Measurements from ENCODE around the gene EVL.

Gene EVL

DNA sequence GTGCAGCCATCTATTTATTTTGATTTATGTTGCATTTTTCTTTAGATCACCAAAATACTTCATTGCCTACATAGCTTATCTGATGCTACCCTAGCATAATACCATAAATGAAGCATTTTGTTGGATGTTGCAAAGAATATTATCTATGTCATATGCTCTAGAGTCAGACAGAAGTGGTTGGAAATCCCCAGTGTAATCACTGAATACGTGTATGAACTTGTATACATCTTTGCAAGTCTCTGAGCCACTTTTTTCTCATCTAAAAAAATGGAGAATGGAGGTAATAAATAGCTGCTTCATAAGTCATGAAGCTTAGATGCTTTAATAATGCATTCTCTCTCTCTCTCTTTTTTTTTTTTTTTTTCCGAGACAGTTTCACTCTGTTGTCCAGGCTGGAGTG is 18.5 kb downstream of the EVL start:
- Histone ChIP-seq H2AFZ (ENCODE audit: low read depth, low read length) (no peak overlapping the region), H3K4me1 (ENCODE audit: low read length) (no peaks in the 10 kb centered on the region), H3K9ac (ENCODE audit: low read length) (no peak overlapping the region), H3K9me3 (ENCODE audit: insufficient read depth, low read length) (no peaks in the 10 kb centered on the region), H4K20me1 (ENCODE audit: insufficient read depth, low read length) (no peaks in the 10 kb centered on the region), H3K27ac (ENCODE audit: low read length) (no peak overlapping the region), H3K79me2 (ENCODE audit: low read length) (no peaks in the 10 kb centered on the region), H3K4me2 (ENCODE audit: low read length) (no peak overlapping the region), H3K36me3 (replicated peaks; ENCODE audit: low read depth, low read length) (no peaks in the 10 kb centered on the region), H3K4me3 (ENCODE audit: low read length) (no peak overlapping the region), H3K27me3 (ENCODE audit: low read depth, low read length) (no peaks in the 10 kb centered on the region)
- TF ChIP-seq EZH2phosphoT487 (IDR thresholded peaks at IDR 0.05; ENCODE audit: low read depth), result no peak
- TF ChIP-seq, protein P1, sequence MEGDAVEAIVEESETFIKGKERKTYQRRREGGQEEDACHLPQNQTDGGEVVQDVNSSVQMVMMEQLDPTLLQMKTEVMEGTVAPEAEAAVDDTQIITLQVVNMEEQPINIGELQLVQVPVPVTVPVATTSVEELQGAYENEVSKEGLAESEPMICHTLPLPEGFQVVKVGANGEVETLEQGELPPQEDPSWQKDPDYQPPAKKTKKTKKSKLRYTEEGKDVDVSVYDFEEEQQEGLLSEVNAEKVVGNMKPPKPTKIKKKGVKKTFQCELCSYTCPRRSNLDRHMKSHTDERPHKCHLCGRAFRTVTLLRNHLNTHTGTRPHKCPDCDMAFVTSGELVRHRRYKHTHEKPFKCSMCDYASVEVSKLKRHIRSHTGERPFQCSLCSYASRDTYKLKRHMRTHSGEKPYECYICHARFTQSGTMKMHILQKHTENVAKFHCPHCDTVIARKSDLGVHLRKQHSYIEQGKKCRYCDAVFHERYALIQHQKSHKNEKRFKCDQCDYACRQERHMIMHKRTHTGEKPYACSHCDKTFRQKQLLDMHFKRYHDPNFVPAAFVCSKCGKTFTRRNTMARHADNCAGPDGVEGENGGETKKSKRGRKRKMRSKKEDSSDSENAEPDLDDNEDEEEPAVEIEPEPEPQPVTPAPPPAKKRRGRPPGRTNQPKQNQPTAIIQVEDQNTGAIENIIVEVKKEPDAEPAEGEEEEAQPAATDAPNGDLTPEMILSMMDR (IDR thresholded peaks at IDR 0.05; ENCODE audit: low read depth, low read length), result no peak

DNA sequence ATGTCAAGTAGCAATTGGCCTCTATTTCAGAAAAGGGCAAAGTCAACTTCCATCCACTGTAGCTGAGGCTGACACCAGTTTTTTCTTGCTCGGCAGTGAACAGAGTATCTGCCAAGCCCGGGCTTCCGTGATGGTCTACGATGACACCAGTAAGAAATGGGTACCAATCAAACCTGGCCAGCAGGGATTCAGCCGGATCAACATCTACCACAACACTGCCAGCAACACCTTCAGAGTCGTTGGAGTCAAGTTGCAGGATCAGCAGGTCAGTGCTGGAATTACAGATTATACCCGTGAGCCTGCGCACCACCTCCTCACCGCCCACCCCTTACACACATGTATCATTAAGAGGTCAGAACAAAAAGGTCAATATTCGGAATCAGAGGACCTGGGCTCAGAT is 19.4 kb downstream of the EVL start:
- no peaks in the 10 kb centered on the region for H3K4me1 ChIP-seq (ENCODE audit: low read length)
- no peak overlapping the region for H3K27ac ChIP-seq (ENCODE audit: low read length)
- no peak overlapping the region for H3K9ac ChIP-seq (ENCODE audit: low read length)
- TF ChIP-seq, protein P1 (IDR thresholded peaks at IDR 0.05; ENCODE audit: low read depth, low read length), result no peak
- TF ChIP-seq EZH2phosphoT487 (IDR thresholded peaks at IDR 0.05; ENCODE audit: low read depth), result no peak
- H3K4me3 ChIP-seq (ENCODE audit: low read length), result no peak overlapping the region
- H3K4me2 ChIP-seq (ENCODE audit: low read length), result no peak overlapping the region
- H3K27me3 ChIP-seq (ENCODE audit: low read depth, low read length), result no peaks in the 10 kb centered on the region
- H3K9me3 ChIP-seq (ENCODE audit: insufficient read depth, low read length), result no peaks in the 10 kb centered on the region
- no peaks in the 10 kb centered on the region for H3K36me3 ChIP-seq (replicated peaks; ENCODE audit: low read depth, low read length)
- H3K79me2 ChIP-seq (ENCODE audit: low read length), result no peaks in the 10 kb centered on the region
- H4K20me1 ChIP-seq (ENCODE audit: insufficient read depth, low read length), result no peaks in the 10 kb centered on the region
- H2AFZ ChIP-seq (ENCODE audit: low read depth, low read length), result no peak overlapping the region

DNA sequence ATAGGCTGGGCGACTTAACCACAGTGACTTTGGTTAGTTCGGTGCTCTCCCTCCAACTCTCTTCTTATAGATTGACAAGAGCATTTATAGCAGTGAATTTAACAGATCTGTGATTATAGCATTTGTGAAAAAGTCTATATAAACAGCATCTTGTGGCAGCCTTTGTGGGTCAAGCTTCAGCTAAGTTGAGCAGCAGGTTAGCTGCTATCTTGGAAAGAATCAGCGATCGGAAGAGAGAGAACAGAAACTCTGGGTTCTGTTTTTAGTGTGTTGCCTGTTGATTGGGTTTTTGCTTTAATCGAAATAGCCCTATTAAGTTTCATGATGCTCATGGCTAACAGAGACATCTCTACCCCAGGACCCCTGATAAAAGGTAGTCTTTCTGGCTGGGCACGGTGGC is 20.2 kb downstream of the EVL start:
- no peak overlapping the region for H2AFZ ChIP-seq (ENCODE audit: low read depth, low read length)
- no peaks in the 10 kb centered on the region for H3K36me3 ChIP-seq (replicated peaks; ENCODE audit: low read depth, low read length)
- no peaks in the 10 kb centered on the region for H3K27me3 ChIP-seq (ENCODE audit: low read depth, low read length)
- no peaks in the 10 kb centered on the region for H3K4me1 ChIP-seq (ENCODE audit: low read length)
- TF ChIP-seq EZH2phosphoT487 (IDR thresholded peaks at IDR 0.05; ENCODE audit: low read depth), result no peak
- TF ChIP-seq, protein P1 (IDR thresholded peaks at IDR 0.05; ENCODE audit: low read depth, low read length), result no peak
- H3K9me3 ChIP-seq (ENCODE audit: insufficient read depth, low read length), result no peaks in the 10 kb centered on the region
- no peaks in the 10 kb centered on the region for H4K20me1 ChIP-seq (ENCODE audit: insufficient read depth, low read length)
- H3K27ac ChIP-seq (ENCODE audit: low read length), result no peak overlapping the region
- H3K4me2 ChIP-seq (ENCODE audit: low read length), result no peak overlapping the region
- H3K79me2 ChIP-seq (ENCODE audit: low read length), result no peaks in the 10 kb centered on the region
- no peak overlapping the region for H3K9ac ChIP-seq (ENCODE audit: low read length)
- no peak overlapping the region for H3K4me3 ChIP-seq (ENCODE audit: low read length)

DNA sequence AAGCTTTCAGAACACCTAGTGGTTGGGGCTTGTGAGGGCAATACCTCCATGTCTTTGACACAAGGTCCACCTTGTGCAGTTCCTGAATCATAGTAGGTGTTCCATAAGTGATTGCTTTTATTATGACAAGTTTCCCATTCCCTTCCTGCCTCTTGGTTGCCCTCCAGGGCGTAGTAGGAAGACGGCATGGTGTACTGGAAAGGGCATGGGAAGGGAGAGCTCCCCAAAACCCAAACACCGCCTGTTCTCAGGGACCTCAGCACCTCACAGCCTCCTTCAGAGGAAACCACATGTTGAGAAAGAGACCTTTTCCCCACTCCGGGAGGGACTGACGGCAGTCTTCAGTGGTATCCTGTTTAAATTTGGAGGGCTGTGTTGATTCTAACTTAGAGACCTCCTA is 21.1 kb downstream of the EVL start:
- Histone ChIP-seq H4K20me1 (ENCODE audit: insufficient read depth, low read length) (no peaks in the 10 kb centered on the region), H3K4me1 (ENCODE audit: low read length) (no peaks in the 10 kb centered on the region), H3K36me3 (replicated peaks; ENCODE audit: low read depth, low read length) (no peaks in the 10 kb centered on the region), H3K4me2 (ENCODE audit: low read length) (no peak overlapping the region), H3K27ac (ENCODE audit: low read length) (no peak overlapping the region), H3K4me3 (ENCODE audit: low read length) (no peak overlapping the region), H3K9ac (ENCODE audit: low read length) (no peak overlapping the region), H3K9me3 (ENCODE audit: insufficient read depth, low read length) (no peaks in the 10 kb centered on the region), H2AFZ (ENCODE audit: low read depth, low read length) (no peak overlapping the region), H3K79me2 (ENCODE audit: low read length) (no peaks in the 10 kb centered on the region), H3K27me3 (ENCODE audit: low read depth, low read length) (no peaks in the 10 kb centered on the region)
- TF ChIP-seq, protein P1 (IDR thresholded peaks at IDR 0.05; ENCODE audit: low read depth, low read length), result no peak
- TF ChIP-seq EZH2phosphoT487 (IDR thresholded peaks at IDR 0.05; ENCODE audit: low read depth), result no peak
